Esophagus squamous epithelium (tissue), 4 donors: Measurements from ENCODE around the gene ABR.

Experiments used
- POLR2A ChIP-seq, 4 donors: fragments of 450-650 bp; IDR thresholded peaks; one replicate each; pipeline ENCODE4 v1.6.1; 2017; ENCODE audit warnings: antibody characterized with exemption in 4 of 4, mild to moderate bottlenecking in 4 of 4, moderate library complexity in 3 of 4
- TF ChIP-seq, protein P1 (sequence below), 6 experiments: fragments of 450-650 bp in 4 of 6; fragments of 200-600 bp in 2 of 6; sonication (generic) in 2 of 6; IDR thresholded peaks; one replicate each; pipeline ENCODE4 v1.5.1; 2016 to 2019; ENCODE audit warnings: antibody characterized with exemption in 6 of 6, mild to moderate bottlenecking in 4 of 6, moderate library complexity in 4 of 6

DNA sequence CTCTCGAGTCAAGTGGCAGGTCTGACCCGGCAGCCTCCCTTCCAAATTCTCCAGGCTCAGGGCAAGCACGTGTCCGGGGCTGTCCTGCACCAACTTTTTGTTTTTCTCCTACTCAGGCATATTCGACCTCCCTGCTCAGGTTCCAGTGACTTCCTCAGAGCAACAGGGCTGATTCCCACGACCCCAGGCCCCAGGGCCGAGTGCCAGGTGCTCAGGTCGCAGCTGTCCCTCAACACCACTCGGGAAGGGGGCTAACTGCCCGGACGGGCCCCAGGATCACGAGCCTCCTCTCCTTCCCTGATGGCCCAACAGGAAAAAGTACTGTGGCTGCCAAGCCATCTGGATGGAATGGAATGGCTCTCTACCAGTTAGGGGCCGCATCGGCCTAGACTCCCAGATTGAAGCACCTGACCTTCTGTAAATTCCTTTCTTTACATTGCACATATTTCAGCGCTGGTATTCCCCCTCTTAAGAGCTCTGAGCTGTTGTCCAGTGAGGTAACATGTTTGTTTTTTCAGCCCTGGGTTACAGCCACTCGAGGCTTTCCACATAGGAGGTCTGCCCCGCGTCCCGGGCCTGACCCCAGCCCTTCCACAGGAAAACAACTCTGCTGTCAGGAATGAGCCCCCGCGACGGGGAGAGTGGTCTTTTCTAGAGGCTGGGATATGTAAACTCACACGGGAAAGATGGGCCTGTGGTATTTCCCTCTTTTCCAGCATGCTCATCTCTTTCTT lies 225.2 kb downstream of the ABR start:
- TF ChIP-seq, protein P1, sequence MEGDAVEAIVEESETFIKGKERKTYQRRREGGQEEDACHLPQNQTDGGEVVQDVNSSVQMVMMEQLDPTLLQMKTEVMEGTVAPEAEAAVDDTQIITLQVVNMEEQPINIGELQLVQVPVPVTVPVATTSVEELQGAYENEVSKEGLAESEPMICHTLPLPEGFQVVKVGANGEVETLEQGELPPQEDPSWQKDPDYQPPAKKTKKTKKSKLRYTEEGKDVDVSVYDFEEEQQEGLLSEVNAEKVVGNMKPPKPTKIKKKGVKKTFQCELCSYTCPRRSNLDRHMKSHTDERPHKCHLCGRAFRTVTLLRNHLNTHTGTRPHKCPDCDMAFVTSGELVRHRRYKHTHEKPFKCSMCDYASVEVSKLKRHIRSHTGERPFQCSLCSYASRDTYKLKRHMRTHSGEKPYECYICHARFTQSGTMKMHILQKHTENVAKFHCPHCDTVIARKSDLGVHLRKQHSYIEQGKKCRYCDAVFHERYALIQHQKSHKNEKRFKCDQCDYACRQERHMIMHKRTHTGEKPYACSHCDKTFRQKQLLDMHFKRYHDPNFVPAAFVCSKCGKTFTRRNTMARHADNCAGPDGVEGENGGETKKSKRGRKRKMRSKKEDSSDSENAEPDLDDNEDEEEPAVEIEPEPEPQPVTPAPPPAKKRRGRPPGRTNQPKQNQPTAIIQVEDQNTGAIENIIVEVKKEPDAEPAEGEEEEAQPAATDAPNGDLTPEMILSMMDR (IDR thresholded peaks at IDR 0.05), result no peak
- no peak for TF ChIP-seq POLR2A (IDR thresholded peaks at IDR 0.05)
